ENCODE results near the gene FAM174B. TPM values are rescaled to one million over a fixed set of nuclear protein-coding genes. Genes with fewer than 3 reads are reported as not detected.

Gene FAM174B
- total and polyA plus RNA-seq, 10 of the 15 experiments (the other 5 are each of a cell fraction or from before 2014, with no cell fraction given), result 0.71 to 15.9 (median 4.2) TPM

DNA sequence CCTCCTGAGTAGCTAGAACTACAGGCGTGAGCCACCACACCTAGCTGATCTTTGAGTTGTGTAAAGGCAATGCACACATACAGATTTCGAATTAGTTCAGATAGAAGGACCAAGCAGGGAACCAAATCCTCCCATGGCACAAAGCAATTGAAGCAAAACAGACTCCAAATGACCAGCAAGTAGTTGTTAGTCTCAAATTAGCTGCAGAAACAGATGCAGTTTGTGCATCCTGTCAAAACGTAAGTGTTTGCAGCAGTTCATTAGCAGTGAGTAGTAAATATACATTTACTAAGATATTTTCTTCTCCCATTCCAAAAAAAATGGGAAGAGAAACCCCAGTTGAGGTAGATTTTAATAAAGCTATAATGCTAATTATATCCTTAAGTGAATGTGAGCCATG lies 15.8 kb upstream of the FAM174B start:
- no peak for DNase-seq (ENCODE audit: low read depth, low spot score)
- Histone ChIP-seq H3K36me3 (ENCODE audit: control insufficient read depth in 2 of 2, insufficient read depth in 2 of 2, low read length in 1 of 2) (no peaks in the 10 kb centered on the region), H3K27me3 (replicated peaks in 1 of 2; ENCODE audit: control insufficient read depth in 2 of 2, insufficient read depth in 2 of 2, low read length in 1 of 2) (no peaks in the 10 kb centered on the region), H3K4me2 (ENCODE audit: control insufficient read depth, insufficient read depth) (no peak overlapping the region), H3K4me1 (ENCODE audit: control insufficient read depth, insufficient read depth, low read length) (no peaks in the 10 kb centered on the region; the same call in 1 of the 2 replicates), H3K27ac (ENCODE audit: control insufficient read depth, insufficient read depth) (no peak overlapping the region), H3K9me3 (replicated peaks; ENCODE audit: control insufficient read depth, insufficient read depth, low read length) (no peaks in the 10 kb centered on the region), H3K9ac (ENCODE audit: control insufficient read depth, insufficient read depth, low read length) (no peak overlapping the region), H4K20me1 (ENCODE audit: control insufficient read depth, insufficient read depth) (no peaks in the 10 kb centered on the region), H2AFZ (ENCODE audit: control insufficient read depth, low read depth, low read length) (no peak overlapping the region; the same call in 1 of the 2 replicates), H3K4me3 (no peak overlapping the region), H3K79me2 (ENCODE audit: control insufficient read depth, insufficient read depth, low read length) (no peaks in the 10 kb centered on the region)
- RAD21 ChIA-PET (ENCODE audit: unreplicated experiment), result no interaction called here
- CTCF ChIA-PET, result interaction anchor here (0.9 to 2.3 kb wide), 5 partner anchors 11 to 60 kb away, joined by 3 to 6 read pairs (median 3); no protein-coding TSS in a partner anchor
- FAIRE-seq, result no peak
- SMC1A ChIA-PET (ENCODE audit: uncharacterized antibody, unreplicated experiment), result interaction anchor here (1.2 to 3.1 kb wide), 3 partner anchors 11 to 43 kb away, joined by 3 to 19 read pairs (median 6); no protein-coding TSS in a partner anchor
- no peak for ATAC-seq
- 45% methylated on average over 3 of the region's 3 CpGs for WGBS (ENCODE audit: insufficient coverage, insufficient replicate concordance, low lambda C conversion rate, missing lambda C conversion rate)
- POLR2A ChIA-PET, result no interaction called here
- intact Hi-C loops (cut with micrococcal nuclease; ENCODE audit: unreplicated experiment), result no loop called here
- BruUV-seq (replicated peaks), result no TSS peak
- in situ Hi-C loops (cut with MboI), result no loop called here
- TF ChIP-seq, protein P1, sequence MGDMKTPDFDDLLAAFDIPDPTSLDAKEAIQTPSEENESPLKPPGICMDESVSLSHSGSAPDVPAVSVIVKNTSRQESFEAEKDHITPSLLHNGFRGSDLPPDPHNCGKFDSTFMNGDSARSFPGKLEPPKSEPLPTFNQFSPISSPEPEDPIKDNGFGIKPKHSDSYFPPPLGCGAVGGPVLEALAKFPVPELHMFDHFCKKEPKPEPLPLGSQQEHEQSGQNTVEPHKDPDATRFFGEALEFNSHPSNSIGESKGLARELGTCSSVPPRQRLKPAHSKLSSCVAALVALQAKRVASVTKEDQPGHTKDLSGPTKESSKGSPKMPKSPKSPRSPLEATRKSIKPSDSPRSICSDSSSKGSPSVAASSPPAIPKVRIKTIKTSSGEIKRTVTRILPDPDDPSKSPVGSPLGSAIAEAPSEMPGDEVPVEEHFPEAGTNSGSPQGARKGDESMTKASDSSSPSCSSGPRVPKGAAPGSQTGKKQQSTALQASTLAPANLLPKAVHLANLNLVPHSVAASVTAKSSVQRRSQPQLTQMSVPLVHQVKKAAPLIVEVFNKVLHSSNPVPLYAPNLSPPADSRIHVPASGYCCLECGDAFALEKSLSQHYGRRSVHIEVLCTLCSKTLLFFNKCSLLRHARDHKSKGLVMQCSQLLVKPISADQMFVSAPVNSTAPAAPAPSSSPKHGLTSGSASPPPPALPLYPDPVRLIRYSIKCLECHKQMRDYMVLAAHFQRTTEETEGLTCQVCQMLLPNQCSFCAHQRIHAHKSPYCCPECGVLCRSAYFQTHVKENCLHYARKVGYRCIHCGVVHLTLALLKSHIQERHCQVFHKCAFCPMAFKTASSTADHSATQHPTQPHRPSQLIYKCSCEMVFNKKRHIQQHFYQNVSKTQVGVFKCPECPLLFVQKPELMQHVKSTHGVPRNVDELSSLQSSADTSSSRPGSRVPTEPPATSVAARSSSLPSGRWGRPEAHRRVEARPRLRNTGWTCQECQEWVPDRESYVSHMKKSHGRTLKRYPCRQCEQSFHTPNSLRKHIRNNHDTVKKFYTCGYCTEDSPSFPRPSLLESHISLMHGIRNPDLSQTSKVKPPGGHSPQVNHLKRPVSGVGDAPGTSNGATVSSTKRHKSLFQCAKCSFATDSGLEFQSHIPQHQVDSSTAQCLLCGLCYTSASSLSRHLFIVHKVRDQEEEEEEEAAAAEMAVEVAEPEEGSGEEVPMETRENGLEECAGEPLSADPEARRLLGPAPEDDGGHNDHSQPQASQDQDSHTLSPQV (IDR thresholded peaks at IDR 0.05), result no peak
- TF ChIP-seq IKZF1 (conservative IDR thresholded peaks at IDR 0.05) (no peak), NR2C1 (IDR thresholded peaks at IDR 0.05) (no peak), FOS (IDR thresholded peaks at IDR 0.05; ENCODE audit: borderline replicate concordance, extremely low read depth, insufficient read length) (no peak), NFXL1 (IDR thresholded peaks at IDR 0.05; ENCODE audit: borderline replicate concordance) (no peak), MTA2 (IDR thresholded peaks at IDR 0.05; ENCODE audit: low read depth) (no peak)
- TF ChIP-seq, protein P2, sequence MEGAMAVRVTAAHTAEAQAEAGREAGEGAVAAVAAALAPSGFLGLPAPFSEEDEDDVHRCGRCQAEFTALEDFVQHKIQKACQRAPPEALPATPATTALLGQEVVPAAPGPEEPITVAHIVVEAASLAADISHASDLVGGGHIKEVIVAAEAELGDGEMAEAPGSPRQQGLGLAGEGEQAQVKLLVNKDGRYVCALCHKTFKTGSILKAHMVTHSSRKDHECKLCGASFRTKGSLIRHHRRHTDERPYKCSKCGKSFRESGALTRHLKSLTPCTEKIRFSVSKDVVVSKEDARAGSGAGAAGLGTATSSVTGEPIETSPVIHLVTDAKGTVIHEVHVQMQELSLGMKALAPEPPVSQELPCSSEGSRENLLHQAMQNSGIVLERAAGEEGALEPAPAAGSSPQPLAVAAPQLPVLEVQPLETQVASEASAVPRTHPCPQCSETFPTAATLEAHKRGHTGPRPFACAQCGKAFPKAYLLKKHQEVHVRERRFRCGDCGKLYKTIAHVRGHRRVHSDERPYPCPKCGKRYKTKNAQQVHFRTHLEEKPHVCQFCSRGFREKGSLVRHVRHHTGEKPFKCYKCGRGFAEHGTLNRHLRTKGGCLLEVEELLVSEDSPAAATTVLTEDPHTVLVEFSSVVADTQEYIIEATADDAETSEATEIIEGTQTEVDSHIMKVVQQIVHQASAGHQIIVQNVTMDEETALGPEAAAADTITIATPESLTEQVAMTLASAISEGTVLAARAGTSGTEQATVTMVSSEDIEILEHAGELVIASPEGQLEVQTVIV (IDR thresholded peaks at IDR 0.05; ENCODE audit: borderline replicate concordance, partially characterized antibody), result no peak
- TF ChIP-seq, protein P3, sequence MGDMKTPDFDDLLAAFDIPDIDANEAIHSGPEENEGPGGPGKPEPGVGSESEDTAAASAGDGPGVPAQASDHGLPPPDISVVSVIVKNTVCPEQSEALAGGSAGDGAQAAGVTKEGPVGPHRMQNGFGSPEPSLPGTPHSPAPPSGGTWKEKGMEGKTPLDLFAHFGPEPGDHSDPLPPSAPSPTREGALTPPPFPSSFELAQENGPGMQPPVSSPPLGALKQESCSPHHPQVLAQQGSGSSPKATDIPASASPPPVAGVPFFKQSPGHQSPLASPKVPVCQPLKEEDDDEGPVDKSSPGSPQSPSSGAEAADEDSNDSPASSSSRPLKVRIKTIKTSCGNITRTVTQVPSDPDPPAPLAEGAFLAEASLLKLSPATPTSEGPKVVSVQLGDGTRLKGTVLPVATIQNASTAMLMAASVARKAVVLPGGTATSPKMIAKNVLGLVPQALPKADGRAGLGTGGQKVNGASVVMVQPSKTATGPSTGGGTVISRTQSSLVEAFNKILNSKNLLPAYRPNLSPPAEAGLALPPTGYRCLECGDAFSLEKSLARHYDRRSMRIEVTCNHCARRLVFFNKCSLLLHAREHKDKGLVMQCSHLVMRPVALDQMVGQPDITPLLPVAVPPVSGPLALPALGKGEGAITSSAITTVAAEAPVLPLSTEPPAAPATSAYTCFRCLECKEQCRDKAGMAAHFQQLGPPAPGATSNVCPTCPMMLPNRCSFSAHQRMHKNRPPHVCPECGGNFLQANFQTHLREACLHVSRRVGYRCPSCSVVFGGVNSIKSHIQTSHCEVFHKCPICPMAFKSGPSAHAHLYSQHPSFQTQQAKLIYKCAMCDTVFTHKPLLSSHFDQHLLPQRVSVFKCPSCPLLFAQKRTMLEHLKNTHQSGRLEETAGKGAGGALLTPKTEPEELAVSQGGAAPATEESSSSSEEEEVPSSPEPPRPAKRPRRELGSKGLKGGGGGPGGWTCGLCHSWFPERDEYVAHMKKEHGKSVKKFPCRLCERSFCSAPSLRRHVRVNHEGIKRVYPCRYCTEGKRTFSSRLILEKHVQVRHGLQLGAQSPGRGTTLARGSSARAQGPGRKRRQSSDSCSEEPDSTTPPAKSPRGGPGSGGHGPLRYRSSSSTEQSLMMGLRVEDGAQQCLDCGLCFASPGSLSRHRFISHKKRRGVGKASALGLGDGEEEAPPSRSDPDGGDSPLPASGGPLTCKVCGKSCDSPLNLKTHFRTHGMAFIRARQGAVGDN (IDR thresholded peaks at IDR 0.05), result no peak
- TF ChIP-seq, protein P4, sequence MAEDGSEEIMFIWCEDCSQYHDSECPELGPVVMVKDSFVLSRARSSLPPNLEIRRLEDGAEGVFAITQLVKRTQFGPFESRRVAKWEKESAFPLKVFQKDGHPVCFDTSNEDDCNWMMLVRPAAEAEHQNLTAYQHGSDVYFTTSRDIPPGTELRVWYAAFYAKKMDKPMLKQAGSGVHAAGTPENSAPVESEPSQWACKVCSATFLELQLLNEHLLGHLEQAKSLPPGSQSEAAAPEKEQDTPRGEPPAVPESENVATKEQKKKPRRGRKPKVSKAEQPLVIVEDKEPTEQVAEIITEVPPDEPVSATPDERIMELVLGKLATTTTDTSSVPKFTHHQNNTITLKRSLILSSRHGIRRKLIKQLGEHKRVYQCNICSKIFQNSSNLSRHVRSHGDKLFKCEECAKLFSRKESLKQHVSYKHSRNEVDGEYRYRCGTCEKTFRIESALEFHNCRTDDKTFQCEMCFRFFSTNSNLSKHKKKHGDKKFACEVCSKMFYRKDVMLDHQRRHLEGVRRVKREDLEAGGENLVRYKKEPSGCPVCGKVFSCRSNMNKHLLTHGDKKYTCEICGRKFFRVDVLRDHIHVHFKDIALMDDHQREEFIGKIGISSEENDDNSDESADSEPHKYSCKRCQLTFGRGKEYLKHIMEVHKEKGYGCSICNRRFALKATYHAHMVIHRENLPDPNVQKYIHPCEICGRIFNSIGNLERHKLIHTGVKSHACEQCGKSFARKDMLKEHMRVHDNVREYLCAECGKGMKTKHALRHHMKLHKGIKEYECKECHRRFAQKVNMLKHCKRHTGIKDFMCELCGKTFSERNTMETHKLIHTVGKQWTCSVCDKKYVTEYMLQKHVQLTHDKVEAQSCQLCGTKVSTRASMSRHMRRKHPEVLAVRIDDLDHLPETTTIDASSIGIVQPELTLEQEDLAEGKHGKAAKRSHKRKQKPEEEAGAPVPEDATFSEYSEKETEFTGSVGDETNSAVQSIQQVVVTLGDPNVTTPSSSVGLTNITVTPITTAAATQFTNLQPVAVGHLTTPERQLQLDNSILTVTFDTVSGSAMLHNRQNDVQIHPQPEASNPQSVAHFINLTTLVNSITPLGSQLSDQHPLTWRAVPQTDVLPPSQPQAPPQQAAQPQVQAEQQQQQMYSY (CRISPR knock-in tag; IDR thresholded peaks at IDR 0.05), result no peak
